SK-N-SH treated with all-trans-retinoic acid at 6 μM for 48 hours (cell line): ENCODE results near the gene RABGGTA.

ENCODE experiments used
- ATAC-seq: fragments of 200-7000 bp; cut with Tn5 transposase; 3 replicates; pipeline ENCODE4 v1.9.1; 2020; ENCODE audit warnings: mild to moderate bottlenecking, moderate library complexity
- ARNTL ChIP-seq: fragments of 450-650 bp; formaldehyde crosslinking; IDR thresholded peaks from 2 replicates; pipeline ENCODE4 v1.5.0; 2020; ENCODE audit warnings: low read depth, mild to moderate bottlenecking, moderate library complexity, borderline replicate concordance
- BACH2 ChIP-seq: fragments of 250-450 bp; sonication (Bioruptor Pico); IDR thresholded peaks from 2 replicates; pipeline ENCODE4 v1.9.0; 2021; ENCODE audit warnings: mild to moderate bottlenecking, borderline replicate concordance
- CSDC2 ChIP-seq: fragments of 250-450 bp; sonication (Bioruptor Pico); IDR thresholded peaks from 2 replicates; pipeline ENCODE4 v1.5.0; 2020; ENCODE audit warnings: mild to moderate bottlenecking, moderate library complexity
- ESRRG ChIP-seq: fragments of 250-450 bp; sonication (Bioruptor Pico); IDR thresholded peaks from 2 replicates; pipeline ENCODE4 v1.6.1; 2021; ENCODE audit warnings: mild to moderate bottlenecking
- GLIS3 ChIP-seq: fragments of 250-450 bp; sonication (Bioruptor Pico); IDR thresholded peaks from 2 replicates; pipeline ENCODE4 v1.5.0; 2020; ENCODE audit warnings: mild to moderate bottlenecking, moderate library complexity
- ISL1 ChIP-seq: fragments of 250-450 bp; sonication (Bioruptor Pico); IDR thresholded peaks from 2 replicates; pipeline ENCODE4 v2.1.2; 2022; ENCODE audit warnings: mild to moderate bottlenecking, moderate library complexity
- OSR1 ChIP-seq: fragments of 250-450 bp; sonication (Bioruptor Pico); IDR thresholded peaks from 2 replicates; pipeline ENCODE4 v1.8.0; 2022; ENCODE audit warnings: moderate library complexity, mild to moderate bottlenecking, inconsistent platforms
- PPARA ChIP-seq: fragments of 250-450 bp; sonication (Bioruptor Pico); IDR thresholded peaks from 2 replicates; pipeline ENCODE4 v1.5.0; 2020; ENCODE audit warnings: mild to moderate bottlenecking, borderline replicate concordance
- RARB ChIP-seq: fragments of 250-450 bp; sonication (Bioruptor Pico); IDR thresholded peaks from 2 replicates; pipeline ENCODE4 v1.8.0; 2021; ENCODE audit warnings: mild to moderate bottlenecking, moderate library complexity
- SNAI2 ChIP-seq: fragments of 250-450 bp; sonication (Bioruptor Pico); IDR thresholded peaks from 2 replicates; pipeline ENCODE4 v1.5.0; 2020; ENCODE audit warnings: mild to moderate bottlenecking, moderate library complexity
- TCF4 ChIP-seq: fragments of 250-450 bp; sonication (Bioruptor Pico); IDR thresholded peaks from 2 replicates; pipeline ENCODE4 v1.8.0; 2021; ENCODE audit warnings: mild to moderate bottlenecking, moderate library complexity, borderline replicate concordance
- TOX ChIP-seq: fragments of 250-450 bp; sonication (Bioruptor Pico); IDR thresholded peaks from 2 replicates; pipeline ENCODE4 v1.8.0; 2021; ENCODE audit warnings: mild to moderate bottlenecking, moderate library complexity, borderline replicate concordance
- ZC3H10 ChIP-seq: fragments of 250-450 bp; sonication (Bioruptor Pico); IDR thresholded peaks from 2 replicates; pipeline ENCODE4 v1.5.1; 2021; ENCODE audit warnings: mild to moderate bottlenecking, moderate library complexity
- ZNF565 ChIP-seq: fragments of 450-650 bp; formaldehyde crosslinking; conservative IDR thresholded peaks from 2 replicates; pipeline ENCODE4 v1.5.0; 2020; ENCODE audit warnings: low read depth, mild to moderate bottlenecking, moderate library complexity
- ZNF70 ChIP-seq: fragments of 450-650 bp; formaldehyde crosslinking; IDR thresholded peaks from 2 replicates; pipeline ENCODE4 v1.5.0; 2020; ENCODE audit warnings: mild to moderate bottlenecking, moderate library complexity
- TF ChIP-seq, protein P1 (sequence below): fragments of 250-450 bp; sonication (Bioruptor Pico); IDR thresholded peaks from 2 replicates; pipeline ENCODE4 v1.5.1; 2021; ENCODE audit warnings: mild to moderate bottlenecking, moderate library complexity
- TF ChIP-seq, protein P2 (sequence below): fragments of 250-450 bp; sonication (Bioruptor Pico); IDR thresholded peaks from 2 replicates; pipeline ENCODE4 v1.8.0; 2021; ENCODE audit warnings: low read depth, mild to moderate bottlenecking, moderate library complexity, borderline replicate concordance
- TF ChIP-seq, protein P3 (sequence below): fragments of 250-450 bp; sonication (Bioruptor Pico); IDR thresholded peaks from 2 replicates; pipeline ENCODE4 v1.5.1; 2020; ENCODE audit warnings: low read depth, mild to moderate bottlenecking, moderate library complexity
- TF ChIP-seq, protein P4 (sequence below): fragments of 250-450 bp; sonication (Bioruptor Pico); IDR thresholded peaks from 2 replicates; pipeline ENCODE4 v1.5.0; 2020; ENCODE audit warnings: mild to moderate bottlenecking, moderate library complexity

RABGGTA gene

DNA sequence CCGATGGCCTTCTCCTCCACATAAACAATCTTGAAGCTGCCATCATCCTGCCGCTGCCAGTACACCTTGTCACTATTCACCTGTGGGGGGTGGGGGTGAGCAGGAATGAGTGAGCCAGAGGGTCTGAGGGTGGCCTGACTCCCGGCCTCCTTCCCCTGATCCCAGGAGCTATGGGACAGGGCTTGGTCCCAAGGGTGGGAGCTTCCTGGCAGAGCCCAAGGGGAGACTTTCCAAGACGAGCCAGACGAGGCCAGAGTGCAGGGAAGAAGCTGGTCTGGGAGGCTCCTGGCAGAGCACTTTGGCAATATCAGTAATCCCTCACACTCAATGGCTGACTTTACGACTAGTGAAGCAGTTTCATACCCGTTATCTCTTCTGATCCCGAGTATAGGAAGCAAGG lies 16.0 kb downstream of the RABGGTA start:
- TF ChIP-seq RARB (no peak), OSR1 (CRISPR knock-in tag) (no peak), ZC3H10 (no peak), TOX (CRISPR knock-in tag) (no peak), CSDC2 (CRISPR knock-in tag) (no peak), PPARA (no peak)
- TF ChIP-seq, protein P1, sequence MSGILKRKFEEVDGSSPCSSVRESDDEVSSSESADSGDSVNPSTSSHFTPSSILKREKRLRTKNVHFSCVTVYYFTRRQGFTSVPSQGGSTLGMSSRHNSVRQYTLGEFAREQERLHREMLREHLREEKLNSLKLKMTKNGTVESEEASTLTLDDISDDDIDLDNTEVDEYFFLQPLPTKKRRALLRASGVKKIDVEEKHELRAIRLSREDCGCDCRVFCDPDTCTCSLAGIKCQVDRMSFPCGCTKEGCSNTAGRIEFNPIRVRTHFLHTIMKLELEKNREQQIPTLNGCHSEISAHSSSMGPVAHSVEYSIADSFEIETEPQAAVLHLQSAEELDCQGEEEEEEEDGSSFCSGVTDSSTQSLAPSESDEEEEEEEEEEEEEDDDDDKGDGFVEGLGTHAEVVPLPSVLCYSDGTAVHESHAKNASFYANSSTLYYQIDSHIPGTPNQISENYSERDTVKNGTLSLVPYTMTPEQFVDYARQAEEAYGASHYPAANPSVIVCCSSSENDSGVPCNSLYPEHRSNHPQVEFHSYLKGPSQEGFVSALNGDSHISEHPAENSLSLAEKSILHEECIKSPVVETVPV (CRISPR knock-in tag) = no peak
- ATAC-seq = no peak

DNA sequence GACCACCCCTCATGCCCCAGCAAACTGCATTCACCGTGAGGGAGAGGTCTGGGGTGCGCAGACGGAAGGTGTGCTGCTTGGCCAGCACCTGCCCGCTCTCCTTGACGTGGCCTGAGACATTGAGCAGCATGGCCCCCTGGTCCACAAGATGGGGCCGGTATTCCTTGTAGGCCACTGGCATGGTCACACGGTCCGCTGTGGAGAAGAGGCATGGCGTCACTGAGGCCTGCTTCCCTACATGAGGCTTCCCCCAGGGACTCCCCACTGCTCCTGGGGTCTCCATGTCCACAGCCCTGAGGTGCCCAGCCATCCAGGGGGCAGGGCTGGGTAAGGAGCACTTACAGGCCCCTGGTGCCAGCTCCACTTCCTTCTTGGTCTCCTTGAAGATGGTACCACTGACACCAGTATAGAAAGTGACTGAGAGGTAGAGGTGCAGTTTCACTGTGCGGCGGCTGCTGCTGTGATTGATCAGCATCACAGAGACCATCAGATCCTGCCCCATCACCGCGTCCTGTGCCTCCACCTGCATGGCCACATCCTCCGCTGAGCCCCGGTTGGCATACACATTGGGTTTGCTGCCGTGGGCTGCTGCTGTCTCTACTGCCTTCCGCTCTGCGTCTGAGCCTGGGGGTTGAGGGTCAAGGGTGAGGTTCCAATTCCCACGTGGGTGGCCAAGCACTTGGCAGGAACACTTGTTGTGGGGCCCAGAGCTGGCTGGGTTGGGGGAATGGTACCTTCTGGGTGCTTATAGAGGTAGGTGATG lies 16.6 kb downstream of the RABGGTA start:
- ATAC-seq = no peak
- TF ChIP-seq ISL1 = no peak
- no peak for TF ChIP-seq ZC3H10
- TF ChIP-seq ARNTL = no peak
- no peak for TF ChIP-seq CSDC2 (CRISPR knock-in tag)
- TF ChIP-seq, protein P1 (CRISPR knock-in tag) = no peak
- no peak for TF ChIP-seq GLIS3 (CRISPR knock-in tag)
- TF ChIP-seq ZNF70 = no peak
- TF ChIP-seq ZNF565 = no peak
- no peak for TF ChIP-seq BACH2 (CRISPR knock-in tag)
- TF ChIP-seq ESRRG = no peak
- TF ChIP-seq SNAI2 (CRISPR knock-in tag) = no peak
- no peak for TF ChIP-seq PPARA
- TF ChIP-seq, protein P2, sequence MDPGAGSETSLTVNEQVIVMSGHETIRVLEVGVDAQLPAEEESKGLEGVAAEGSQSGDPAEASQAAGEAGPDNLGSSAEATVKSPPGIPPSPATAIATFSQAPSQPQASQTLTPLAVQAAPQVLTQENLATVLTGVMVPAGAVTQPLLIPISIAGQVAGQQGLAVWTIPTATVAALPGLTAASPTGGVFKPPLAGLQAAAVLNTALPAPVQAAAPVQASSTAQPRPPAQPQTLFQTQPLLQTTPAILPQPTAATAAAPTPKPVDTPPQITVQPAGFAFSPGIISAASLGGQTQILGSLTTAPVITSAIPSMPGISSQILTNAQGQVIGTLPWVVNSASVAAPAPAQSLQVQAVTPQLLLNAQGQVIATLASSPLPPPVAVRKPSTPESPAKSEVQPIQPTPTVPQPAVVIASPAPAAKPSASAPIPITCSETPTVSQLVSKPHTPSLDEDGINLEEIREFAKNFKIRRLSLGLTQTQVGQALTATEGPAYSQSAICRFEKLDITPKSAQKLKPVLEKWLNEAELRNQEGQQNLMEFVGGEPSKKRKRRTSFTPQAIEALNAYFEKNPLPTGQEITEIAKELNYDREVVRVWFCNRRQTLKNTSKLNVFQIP (CRISPR knock-in tag) = no peak
- TF ChIP-seq TCF4 (CRISPR knock-in tag) = no peak
- TF ChIP-seq, protein P3, sequence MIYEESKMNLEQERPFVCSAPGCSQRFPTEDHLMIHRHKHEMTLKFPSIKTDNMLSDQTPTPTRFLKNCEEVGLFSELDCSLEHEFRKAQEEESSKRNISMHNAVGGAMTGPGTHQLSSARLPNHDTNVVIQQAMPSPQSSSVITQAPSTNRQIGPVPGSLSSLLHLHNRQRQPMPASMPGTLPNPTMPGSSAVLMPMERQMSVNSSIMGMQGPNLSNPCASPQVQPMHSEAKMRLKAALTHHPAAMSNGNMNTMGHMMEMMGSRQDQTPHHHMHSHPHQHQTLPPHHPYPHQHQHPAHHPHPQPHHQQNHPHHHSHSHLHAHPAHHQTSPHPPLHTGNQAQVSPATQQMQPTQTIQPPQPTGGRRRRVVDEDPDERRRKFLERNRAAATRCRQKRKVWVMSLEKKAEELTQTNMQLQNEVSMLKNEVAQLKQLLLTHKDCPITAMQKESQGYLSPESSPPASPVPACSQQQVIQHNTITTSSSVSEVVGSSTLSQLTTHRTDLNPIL = no peak

DNA sequence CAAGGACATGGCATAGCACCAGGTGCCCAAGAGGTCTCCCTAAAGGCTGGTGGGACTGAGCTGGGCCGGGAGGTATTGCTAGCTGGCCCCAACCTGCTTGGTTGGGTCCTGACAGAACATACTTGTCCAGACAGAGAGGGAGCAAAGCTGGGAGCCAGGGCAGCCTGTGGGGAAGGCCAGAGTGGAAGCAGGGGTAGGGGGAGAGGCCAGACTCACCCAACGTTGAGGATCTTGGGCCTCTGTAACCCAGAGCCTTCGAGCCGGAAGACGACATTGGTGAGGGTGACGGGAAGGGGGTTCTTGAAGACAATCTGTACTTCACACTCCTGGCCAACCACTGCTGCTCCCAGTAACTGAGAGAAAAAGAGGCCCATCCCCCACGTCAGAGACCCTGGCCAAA lies 17.5 kb downstream of the RABGGTA start:
- TF ChIP-seq ISL1 (no peak), ZC3H10 (no peak), ARNTL (no peak), TCF4 (CRISPR knock-in tag) (no peak)
- TF ChIP-seq, protein P4, sequence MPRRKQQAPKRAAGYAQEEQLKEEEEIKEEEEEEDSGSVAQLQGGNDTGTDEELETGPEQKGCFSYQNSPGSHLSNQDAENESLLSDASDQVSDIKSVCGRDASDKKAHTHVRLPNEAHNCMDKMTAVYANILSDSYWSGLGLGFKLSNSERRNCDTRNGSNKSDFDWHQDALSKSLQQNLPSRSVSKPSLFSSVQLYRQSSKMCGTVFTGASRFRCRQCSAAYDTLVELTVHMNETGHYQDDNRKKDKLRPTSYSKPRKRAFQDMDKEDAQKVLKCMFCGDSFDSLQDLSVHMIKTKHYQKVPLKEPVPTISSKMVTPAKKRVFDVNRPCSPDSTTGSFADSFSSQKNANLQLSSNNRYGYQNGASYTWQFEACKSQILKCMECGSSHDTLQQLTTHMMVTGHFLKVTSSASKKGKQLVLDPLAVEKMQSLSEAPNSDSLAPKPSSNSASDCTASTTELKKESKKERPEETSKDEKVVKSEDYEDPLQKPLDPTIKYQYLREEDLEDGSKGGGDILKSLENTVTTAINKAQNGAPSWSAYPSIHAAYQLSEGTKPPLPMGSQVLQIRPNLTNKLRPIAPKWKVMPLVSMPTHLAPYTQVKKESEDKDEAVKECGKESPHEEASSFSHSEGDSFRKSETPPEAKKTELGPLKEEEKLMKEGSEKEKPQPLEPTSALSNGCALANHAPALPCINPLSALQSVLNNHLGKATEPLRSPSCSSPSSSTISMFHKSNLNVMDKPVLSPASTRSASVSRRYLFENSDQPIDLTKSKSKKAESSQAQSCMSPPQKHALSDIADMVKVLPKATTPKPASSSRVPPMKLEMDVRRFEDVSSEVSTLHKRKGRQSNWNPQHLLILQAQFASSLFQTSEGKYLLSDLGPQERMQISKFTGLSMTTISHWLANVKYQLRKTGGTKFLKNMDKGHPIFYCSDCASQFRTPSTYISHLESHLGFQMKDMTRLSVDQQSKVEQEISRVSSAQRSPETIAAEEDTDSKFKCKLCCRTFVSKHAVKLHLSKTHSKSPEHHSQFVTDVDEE = no peak
- TF ChIP-seq, protein P2 (CRISPR knock-in tag) = no peak
- TF ChIP-seq, protein P1 (CRISPR knock-in tag) = no peak
- no peak for ATAC-seq
